HG03097 (cell line): ENCODE measurements around the gene COASY.

Experiments used
- ATAC-seq: cut with Tn5 transposase; IDR thresholded peaks from one replicate; pipeline ENCODE4 v1.9.1; 2021; ENCODE audit not compliant: unreplicated experiment, low FRiP score

The COASY gene

DNA sequence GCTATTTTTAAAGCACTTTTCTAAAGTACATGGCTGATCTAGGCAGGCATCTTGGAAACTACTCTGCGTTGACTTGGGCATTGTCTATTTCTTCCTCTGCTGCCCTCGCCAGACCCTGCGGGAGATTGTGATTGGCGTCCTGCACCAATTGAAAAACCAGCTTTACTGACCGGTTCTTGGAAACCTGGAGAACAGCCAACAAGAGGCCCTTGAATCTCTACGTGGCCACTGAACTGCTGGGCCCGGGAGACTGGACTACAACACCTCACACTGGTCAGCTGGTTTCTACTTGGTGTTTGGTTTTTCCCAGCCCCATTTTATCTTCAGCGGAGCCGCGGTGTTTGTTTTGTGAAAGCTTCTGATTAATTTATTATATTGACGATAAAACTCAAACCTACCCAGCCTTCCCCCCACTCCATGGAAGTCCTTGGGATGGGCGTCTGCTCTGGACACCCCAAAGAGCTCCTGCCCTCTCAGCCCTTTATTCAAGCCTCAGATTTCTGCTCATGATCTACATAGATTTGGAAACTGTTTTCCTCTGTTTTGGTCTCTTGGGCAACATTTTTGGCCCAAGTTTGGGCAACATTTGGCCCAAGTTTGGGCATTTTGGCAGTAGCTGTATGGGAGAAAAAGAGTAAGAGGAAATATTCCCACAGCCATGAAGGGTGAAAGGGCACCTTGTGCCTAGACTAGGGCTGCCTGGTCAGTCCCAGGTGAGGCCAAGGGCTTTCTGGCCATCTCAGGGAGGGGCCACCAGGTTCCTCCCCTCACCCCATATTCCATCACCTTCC lies 9.7 kb downstream of the COASY start:
- ATAC-seq = no peak

DNA sequence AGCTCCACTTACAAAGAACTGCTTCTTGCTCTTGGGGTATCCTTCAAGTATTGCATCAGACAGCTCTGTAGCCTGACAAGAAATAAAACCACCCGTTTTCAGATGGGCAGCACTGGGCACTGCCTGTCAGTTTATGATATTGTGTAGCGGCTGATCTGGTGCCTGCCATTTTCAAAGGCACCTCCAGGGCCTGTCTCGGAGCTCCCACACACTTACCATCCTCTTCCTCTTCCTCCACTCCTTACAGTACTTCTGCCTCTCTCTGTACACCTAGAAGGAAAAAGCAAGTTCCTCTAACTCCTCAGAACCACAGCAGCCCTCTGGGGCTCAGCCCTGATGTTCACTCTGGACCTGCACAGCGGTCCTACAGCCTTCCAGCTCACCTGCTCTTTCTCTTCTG lies 11.1 kb downstream of the COASY start:
- no peak for ATAC-seq

DNA sequence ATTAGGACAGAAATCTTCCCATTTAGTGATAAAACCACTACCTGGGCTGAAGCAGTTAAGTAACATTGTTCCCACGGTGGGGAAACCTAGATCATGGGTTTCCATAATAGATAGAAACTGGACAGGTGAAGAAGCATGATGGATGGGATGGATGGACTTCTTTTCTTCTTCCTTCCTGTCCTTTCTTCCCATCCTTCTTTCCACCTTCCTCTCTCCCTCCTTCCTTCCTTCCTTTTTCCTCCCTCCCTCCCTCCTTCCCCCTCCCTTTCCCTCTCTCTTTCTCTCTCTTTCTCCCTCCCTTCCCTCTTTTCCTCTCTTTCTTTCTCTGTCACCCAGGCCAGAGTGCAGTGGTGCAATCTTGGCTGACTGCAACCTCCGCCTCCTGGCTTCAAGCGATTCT lies 12.5 kb downstream of the COASY start:
- ATAC-seq = no peak

DNA sequence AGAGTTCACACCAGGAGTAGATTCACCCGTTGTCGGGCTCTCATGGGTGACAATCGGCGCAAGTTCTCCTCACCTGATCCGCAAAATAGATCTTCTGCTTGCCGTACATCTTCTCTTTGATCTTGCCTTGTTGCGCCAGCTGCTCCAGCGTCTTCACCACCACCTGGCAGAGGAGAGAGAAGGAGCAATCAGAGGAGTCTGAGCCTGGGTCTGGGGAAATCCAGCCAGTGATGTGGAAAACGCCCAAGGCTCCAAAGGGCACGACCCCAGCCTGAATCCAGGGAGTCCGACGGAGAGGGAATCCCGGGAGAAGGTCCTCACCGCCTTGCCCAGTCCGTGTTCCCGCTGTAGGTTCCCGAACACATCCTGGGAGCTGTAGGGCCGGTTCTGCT lies 15.2 kb downstream of the COASY start:
- ATAC-seq = peak; percentile 1

DNA sequence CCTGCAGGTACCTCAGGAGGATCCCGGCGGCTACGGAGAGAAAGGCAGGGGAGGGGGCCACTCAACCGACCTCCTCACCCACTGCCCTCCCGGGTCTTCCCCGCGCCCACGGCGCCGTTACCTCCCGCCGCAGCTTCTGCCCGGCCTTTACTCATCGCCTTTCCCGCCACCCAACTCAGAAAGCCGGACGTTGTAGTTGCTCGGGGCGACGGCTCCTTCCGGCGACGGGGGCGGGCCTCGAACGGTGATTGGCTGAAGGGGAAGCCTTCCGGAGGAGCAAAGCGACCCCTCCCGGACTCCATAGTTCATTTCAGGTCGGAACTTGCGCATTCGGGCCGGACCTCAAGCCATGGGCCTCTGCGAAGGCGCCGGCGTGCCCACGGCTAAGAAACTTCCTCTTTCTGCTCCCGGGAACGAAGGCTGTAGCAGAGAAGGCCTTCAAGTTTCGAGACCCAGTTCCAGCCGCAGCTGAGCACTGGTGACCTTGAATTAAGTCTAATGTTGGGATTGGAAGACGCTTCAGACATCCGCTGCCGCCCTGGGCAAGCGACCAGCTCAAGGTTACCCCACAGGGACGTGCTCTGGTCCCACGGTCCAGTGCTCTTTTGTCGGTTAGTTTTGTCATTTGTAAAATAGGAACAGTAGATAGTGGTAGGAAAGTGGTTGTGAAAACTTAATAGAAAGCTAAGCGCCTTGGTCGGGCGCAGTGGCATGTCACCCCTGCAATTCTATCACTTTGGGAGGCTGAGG lies 15.8 kb downstream of the COASY start, which contains the start of gene PSMC3IP:
Gene PSMC3IP, minus strand, starts transcription at position 198 of the 750 bp plus-strand sequence. Its CDS starts 43 bp downstream, at position 155.
- ATAC-seq = peak; percentile 58

DNA sequence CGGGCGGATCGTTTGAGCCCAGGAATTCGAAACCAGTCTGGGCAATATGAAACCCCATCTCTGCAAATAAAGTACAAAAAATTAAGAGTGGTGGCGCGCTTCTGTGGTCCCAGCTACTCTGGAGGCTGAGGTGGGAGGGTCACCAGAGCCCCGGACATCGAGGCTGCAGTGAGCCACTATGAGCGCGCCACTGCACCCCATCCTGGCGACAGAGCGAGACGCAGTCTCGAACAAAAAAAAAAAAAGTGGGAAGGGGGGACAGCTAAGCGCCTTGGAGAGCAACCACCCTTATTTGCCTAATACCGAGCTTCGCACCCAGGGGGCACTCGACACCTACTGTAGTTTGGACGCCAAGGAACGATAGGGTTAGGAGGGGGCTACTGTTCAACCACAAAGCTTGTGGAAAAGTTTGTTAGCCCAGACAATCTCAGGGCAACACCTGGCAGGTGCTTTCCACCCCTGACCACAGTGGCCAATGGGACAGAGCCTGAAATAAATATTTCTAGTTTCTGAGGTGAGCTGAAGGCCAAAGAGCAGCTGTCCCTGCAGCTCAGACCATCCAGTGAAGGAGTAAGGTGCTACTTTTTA lies 16.4 kb downstream of the COASY start:
- ATAC-seq = peak; percentile 36

DNA sequence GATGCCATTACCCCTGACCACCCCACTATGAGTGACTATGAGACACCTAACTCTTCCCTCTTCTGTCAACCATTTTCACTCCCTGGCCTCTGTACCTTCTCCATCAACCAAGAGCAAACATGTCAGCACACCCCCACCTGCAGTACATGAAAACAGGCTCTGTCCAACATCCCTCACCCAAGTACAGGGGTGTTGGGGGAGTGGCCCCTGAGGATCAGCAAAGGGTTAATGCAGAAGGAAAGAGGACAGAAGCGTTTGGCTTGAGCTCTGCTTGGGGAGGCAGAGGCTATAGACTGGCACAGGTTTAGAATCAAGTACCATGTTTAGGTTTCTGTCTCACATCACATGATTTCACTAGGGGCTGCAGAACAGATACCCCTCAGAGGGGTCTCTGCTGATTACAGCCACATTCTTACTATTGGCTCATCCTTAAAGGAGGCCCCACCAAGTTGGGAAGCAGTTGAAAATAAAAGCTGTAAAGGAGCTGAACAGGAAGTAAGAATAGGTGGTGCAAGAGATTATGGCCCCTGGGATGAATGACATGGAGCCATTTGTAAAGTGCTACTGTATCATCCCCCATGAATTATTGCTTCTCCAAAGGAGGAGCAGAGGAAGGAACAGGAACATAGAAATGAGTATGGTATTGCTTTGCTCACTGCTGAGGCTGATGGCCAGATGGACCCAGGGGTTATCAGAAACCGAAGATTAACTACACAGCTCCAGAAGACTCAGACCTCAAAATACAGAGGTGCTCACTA lies 18.0 kb downstream of the COASY start:
- ATAC-seq = no peak

DNA sequence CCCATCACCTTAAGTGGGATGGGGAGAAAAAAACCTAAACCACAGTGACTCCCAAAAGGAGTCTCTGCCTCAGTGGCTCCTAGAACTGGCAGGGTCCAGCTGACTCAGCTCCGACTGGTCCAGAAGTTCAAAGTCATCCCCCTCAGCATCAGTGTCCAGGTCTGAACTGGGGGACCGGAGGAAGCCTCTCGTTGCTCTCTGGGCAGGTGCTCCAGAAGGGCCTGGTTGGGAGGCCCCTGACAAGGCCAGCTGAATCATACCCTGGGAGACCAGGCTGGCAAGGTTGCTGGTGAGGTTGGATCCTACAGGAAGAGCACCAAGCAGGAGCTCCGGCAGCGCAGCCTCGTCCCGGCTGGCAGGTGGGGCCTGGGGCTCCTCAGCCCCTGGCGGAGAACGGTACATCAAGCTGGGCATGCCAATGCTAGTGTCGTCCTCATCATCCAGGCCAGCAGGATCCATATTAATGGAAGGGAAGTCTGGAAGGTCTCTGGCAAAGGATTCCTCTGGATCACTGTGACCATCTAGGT lies 19.9 kb downstream of the COASY start:
- no peak for ATAC-seq

DNA sequence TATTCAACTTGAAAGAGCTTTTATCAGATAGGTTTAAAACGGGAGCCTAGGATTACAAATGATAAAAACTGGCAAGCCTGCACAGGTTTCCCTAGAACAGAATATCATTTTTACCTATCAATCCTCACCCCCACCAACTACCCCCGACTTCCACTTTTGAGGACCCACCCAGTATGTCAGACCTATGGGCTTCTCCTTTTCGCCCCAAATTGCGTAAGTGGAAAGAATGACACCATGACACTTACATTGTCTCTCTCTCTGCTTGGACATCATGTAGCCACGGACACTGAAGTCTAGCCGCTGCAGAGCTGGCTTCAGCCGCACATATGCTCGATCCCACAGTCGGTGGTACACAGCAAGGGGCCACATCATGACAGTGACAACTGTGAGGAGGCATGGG lies 22.9 kb downstream of the COASY start:
- ATAC-seq = no peak

DNA sequence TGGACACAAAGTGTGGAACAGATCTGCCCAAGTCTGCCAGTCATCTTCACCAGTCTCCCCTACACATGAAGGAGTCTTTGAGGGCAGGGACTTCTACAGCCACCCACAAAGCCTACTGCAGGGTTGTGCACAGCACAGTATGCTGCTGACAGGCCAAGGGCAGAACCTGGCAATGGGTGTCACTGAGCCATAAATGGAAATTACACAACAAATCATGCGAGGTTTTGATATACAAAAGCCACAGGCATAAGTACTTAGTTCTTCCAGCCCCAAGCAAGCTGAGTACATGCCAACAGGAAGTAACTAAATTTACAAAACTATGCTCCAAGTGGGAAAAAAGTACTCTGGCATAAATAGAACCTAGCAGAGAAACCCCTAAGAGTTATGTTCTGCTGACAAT lies 23.4 kb downstream of the COASY start:
- no peak for ATAC-seq

DNA sequence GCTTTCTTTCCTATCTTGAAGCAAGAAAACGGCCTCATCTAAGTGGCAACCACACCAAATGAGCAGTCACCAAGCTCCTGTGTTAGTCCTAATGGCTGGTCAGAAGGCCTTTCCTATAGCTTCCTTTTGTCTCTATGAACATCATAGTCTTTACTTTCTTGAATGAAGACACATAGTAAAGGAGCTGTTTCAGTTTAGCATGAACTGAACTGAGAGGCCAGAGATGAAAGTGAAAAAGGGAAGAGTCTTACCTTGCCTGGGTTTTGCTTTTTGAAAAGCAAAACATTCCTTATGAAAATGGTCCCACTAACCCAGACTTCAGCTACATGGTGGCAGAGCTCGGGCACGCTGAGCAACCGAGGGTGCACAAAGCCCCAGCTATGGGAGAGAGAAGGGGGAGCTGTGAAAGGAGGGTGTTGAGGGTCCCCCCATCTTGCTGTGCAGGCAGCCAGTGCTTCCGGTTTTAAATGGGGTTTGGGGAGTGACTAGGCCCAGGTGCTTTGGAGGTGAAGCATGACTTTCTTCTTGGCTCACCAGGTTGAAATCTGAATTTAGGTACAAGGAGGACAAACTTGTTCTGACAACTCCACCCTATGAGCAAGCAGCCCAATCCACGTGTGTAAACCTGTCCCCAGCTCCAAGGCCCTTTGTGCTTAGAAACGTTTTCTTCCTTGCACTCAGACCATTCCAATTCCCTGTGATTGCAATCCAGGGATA lies 24.7 kb downstream of the COASY start:
- no peak for ATAC-seq

DNA sequence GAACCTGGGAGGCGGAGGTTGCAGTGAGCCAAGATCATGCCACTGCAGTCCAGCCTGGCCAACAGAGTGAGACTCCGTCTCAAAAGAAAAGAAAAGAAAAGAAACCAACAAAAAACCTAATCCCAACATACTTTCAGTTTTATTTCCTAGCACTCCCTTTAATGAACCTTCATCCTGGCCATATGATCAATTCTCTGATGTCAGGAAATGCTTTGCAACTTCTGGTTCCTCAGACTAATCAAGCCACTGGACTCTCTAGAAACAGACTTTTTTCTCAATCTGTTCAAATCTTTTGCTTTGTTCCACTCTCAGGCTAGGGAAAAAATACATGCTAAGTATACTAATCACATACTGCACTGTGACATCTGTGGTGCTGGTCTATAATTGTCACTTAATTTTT lies 28.9 kb downstream of the COASY start:
- ATAC-seq = no peak

DNA sequence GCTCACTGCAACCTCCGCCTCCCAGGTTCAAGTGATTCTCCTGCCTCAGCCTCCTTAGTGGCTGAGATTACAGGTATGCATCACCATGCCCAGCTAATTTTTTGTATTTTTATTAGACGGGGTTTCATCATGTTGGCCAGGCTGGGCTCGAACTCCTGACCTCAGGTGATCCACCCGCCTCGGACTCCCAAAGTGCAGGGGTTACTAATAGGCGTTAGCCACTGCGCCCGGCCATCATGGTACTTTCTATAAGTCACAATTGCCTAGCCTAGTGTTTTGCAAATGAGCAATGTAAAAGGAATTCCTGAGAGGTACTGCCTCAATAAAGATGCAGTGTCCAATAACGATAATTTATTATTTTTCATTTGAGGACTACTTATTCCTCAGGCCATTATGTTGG lies 29.5 kb downstream of the COASY start:
- ATAC-seq = no peak

DNA sequence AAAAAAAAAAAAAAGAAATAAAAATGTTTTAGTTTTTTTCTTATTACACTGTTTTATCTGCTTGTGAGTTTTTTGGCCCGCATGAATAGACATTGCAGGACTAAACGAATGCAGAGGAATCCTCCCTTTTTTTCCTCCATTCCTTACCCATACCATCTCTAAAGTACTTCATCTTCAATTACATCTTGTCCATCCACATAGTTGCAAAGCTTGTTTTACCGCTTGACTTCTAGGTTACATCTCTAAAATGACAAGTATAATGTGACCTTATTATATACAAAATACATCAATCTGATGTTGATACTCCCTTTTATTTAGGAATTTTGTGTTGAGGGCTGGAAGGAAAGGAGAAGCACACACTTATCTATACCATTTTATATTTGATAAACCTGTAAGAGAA lies 34.4 kb downstream of the COASY start:
- no peak for ATAC-seq

DNA sequence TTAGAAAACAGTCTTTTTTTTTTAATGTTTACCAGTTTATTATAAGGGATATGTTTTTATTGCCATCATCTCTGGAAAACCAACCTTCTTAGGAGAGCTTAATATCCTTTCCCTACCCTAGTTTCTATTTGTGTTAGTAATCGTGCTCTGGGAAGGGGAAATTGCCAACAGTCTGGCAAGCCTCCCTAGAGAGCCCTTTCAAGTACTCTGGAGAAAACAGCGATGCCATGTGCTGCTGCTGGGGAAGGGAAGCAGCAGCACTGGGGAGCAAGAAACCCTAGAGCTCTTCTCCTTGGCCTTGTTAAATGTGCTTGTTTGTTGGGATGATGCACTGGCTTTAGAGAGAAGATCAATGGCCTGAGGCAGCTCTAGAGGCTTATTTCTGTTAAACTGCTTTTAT lies 37.0 kb downstream of the COASY start:
- no peak for ATAC-seq

DNA sequence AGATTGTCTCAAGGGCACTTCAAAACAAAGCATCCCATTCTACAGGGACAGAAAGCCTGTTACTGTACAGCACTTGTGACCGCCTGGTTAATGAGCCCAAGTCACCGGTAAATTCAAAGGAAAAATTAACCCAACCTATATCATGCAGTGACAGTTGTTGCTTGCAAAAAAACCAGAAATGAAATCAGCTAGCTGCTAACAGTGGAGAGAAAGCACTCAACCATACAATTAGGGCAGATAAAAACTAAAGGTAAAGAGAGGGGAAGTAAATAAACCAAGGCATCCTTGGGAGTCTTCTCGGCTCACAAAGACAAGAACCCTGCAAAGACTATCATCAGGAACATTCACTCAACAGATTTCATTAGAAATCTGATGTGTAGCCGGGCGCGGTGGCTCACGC lies 41.4 kb downstream of the COASY start:
- ATAC-seq = no peak

DNA sequence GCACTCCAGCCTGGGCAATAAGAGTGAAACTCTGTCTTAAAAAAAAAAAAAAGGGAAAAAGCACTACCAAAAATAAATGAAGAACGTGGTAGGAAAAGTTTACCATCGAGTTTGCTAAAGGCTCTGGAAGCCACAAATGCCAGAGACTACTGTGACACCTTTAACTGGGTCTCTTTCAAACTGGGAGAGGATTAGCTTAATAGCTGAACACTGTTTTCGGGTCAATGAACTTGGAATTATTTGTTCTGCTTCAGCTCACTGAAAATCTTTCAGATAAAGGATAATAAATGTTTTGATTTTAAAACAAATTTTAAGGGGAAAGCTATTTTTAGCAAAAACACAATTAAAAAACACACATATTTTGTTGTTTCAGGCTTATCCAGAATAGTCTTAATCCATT lies 45.8 kb downstream of the COASY start:
- no peak for ATAC-seq

DNA sequence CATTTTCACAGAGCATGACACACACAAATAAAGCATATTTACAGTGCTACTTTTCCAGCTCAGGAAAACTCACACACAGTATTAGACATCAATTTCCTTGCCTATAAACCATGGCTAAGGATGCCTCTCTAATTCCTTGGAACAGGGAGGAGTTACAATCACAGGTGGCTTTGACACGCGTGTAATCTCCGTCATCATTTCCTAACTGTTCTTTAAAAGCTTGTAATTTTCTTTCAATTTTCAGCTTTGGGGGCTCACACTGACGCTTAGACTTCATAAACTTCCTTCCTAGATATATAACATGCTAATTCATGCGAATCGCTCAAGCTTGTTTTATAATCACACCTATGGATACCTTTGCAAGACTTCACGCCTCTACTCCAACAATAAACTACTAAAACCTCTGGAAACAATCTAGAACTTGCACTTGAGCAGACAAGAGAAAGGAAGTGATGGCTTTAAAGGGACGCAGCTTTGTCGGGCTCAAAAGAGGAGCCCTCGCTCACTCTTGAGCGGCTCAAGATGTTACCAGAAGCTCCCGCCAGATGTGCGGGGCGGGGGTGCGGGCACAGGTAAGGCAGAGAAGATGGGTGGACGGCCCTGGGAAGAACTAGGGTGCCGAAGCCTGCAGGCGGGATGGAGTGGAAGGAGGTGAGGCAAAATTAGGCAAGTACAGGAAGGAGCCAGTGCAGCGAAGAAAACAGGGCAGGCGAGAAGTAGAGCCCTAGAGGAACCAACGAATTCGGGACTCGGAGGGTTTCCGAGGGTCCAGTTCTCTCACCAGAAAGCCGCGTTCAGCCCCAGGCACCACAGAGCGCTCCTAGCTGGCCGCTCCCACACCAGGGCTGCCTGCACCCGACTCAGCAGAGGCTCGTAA lies 46.6 kb downstream of the COASY start:
- no peak for ATAC-seq

DNA sequence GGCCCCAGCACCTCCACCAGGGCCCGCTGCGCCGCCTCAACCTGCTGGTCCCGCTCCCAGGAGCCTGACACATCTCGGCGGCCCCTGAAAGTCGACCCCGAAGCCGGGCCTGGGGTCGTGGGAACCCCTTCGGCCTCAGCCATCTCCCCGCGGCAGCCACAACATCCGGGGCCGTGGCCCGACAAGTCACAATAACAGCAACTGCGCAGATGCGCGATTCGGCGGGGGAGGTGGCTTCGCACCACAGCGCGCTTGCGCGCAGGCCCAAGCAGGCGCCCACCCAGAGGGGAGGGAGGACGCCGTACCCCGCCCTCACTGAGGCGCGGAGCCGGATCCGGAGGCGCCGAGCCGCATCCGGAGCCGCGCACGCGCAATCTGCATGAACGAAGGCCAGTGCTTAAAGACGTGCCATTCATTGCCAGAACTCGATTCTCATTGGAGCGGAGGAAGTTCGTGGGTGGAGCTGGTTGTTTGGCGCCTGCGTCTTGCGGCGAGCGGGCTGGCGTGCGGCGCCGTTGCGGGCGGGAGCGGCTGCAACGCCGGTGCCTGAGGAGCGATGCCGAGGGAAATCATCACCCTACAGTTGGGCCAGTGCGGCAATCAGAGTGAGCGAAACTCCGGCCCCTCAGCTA lies 47.4 kb downstream of the COASY start, which contains the start of the genes RETREG3 and TUBG1:
Gene RETREG3, minus strand, starts transcription at position 193 of the 632 bp plus-strand sequence. Its CDS starts 50 bp downstream, at position 143.
Gene TUBG1, plus strand, starts transcription at position 502 of the 632 bp plus-strand sequence. Its CDS starts 55 bp downstream, at position 557.
- peak; percentile 84 for ATAC-seq
